IPS-NIHi11 (cell line): ENCODE data around the gene SORCS3.
A peak's percentile ranks its signal among the peaks of the same experiment; 100 is the strongest.

Experiments
- DNase-seq: peaks from one replicate; pipeline ENCODE4 v3.0.0; 2012; ENCODE audit warnings: mixed read lengths, low spot score

The SORCS3 gene

GRCh38 chr10:104920476-104920875 lies 279.4 kb downstream of the SORCS3 start:
- DNase-seq: no peak

DNA sequence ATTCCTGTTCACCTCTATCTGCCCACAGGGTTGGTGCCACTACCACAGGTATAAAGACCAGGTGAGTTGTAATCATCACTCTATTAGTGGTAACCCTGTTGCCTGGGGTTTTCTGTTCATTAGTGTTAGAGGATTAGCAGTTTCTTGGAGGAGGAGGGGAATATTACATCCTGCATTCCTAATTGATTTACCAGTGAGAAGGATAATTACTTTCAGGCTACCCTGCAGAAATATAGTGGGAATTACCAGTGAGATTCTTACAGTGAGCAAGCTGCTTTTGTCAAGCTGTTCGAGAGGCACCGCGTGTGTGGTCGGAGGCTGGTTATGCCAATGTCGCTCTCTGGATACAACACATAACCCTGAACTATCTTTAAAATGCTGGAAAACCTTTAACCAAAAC lies 280.7 kb downstream of the SORCS3 start:
- DNase-seq: no peak

GRCh38 chr10:104922810-104923209 lies 281.7 kb downstream of the SORCS3 start:
- no peak for DNase-seq

- no peak for DNase-seq
Measured at GRCh38 chr10:104923501-104923900, 282.4 kb downstream of the SORCS3 start.

GRCh38 chr10:104924101-104924795 lies 283.2 kb downstream of the SORCS3 start:
- no peak for DNase-seq

GRCh38 chr10:104925232-104925851 lies 284.3 kb downstream of the SORCS3 start:
- DNase-seq: peak; percentile 41

DNA sequence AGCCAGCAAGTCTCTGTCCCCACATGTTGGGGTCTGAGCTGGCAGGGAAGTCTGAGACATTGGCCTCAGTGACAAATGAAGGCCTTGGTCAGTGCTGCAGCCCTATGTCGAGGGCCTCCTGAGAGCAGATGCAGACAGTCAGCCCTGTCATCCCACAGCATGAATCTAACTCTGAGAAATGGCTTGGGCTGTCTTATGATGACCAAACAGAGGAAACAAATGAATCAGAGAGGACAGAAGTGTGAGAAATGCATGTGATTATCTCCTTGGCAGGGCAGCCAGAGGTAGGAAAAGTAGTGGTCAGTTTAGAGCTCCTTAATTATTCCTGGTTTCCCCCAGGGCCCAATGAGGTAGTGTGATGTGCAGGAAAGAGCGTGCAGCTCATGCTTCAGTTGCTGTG lies 287.6 kb downstream of the SORCS3 start:
- no peak for DNase-seq

GRCh38 chr10:104931612-104932134 lies 290.6 kb downstream of the SORCS3 start:
- DNase-seq: no peak

- no peak for DNase-seq
Measured at GRCh38 chr10:104935656-104936055, 294.6 kb downstream of the SORCS3 start.

DNA sequence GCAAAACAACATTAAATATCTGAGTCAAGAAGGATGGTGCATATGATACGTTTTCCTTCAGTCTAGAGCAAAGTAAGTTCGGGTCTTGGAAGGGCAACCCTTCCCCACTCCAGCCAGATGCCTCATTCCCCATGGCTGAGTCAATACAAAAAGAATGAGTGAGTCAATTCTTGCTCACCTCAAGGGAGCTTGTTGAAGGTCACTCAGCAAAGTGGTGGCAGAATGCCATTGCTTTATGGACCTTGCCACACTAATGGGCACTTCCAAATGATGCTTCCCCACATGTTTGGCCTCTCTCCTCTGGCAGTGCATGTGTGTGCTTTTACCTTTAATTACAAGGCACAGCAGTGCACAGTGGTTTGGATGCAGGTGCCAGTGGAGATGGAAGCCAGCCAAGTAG lies 296.5 kb downstream of the SORCS3 start:
- DNase-seq: no peak

- DNase-seq: no peak
Measured at GRCh38 chr10:104938031-104938430, 296.9 kb downstream of the SORCS3 start.

DNA sequence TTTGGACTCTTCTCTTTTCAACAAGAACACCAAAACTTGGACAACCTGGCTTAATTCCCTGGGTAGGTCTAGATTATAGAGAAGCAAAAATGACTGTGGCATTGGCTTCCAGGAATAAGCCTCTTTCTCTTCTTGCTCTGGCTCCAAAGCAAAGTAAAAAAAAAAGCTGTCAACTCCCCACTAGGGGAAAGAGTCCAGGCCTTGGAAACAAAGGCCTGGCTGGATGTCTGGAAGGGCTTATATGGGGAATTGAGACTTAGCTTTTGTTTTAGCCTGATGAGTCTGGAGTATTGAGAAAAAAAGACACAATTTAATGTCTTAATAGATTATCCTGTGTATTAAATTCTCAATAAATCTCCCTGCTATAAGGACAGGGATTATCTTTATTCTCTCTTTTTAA lies 300.6 kb downstream of the SORCS3 start:
- no peak for DNase-seq

GRCh38 chr10:104947314-104947713 lies 306.2 kb downstream of the SORCS3 start:
- no peak for DNase-seq

GRCh38 chr10:104957178-104957841 lies 316.2 kb downstream of the SORCS3 start:
- no peak for DNase-seq

DNA sequence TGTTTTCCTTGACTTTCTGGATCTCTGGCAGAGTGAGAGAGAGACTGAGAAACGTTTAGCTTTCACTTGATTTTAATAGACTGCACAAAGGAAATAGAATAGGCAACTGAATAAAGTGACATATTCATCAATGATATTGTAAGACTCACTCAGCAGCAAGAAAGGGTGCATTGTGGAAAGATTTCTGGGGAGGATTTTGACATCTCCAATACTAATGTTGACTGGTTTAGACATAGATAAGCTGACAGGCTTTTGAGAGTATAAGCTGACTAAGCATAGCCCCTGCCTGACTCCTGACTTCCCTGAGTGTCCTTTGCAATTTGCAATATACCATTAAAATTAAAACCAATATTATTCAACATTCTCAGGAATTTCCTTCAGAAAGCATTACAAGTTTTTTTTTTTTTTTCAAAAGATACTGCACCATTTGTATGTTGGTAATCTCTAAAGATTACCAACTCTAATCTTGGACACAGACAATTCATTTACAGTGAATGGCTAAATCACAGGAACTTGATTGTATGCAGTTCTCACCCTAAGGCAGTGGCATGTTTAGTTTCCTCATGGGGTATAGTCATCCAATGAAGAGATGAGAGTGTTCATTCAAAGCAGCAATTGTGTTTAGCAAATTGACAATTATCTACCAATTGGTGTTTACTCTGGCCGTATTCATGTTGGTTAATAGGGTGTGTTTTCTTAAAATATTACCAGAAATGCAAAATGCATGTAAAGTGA lies 325.6 kb downstream of the SORCS3 start:
- DNase-seq: no peak

DNA sequence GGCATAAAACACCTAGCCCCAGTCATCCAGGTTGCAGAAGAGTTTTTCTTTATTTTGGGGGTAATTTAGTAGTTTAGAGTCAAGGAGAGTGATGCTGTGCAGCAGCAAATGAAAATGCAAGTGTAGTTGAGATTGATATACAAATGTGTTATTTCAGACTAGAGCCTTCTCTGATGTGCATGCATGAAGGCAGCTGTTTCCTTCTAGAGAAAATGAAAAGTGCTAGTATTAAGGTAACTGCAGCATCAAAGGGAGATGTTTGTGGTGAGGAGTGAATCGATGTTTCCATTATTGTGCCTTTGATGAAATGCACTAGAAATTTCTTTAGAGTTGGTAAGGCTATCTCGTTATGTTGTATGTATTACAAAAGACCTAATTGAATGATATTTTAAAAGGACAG lies 339.3 kb downstream of the SORCS3 start:
- DNase-seq: no peak

DNA sequence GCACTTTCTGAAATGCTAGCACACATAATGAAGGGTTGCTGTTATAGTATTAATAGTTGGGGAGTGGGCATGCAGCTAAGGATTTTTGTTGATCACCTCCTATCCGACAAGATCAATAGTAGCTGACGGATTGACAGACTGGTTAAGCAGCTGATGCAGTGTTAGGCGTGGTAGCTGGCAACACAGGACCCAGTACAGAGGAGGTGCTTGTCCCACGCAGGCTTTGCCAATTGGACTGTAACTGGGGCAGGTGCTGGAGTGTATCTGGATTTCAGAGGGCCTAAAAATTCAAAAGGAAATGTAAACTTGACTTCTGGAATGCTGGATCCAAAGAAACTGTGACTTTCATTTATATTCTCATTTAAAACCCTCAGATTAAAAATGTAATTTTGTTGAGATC lies 340.9 kb downstream of the SORCS3 start:
- no peak for DNase-seq

- DNase-seq: no peak
Measured at GRCh38 chr10:104988686-104989085, 347.6 kb downstream of the SORCS3 start.

DNA sequence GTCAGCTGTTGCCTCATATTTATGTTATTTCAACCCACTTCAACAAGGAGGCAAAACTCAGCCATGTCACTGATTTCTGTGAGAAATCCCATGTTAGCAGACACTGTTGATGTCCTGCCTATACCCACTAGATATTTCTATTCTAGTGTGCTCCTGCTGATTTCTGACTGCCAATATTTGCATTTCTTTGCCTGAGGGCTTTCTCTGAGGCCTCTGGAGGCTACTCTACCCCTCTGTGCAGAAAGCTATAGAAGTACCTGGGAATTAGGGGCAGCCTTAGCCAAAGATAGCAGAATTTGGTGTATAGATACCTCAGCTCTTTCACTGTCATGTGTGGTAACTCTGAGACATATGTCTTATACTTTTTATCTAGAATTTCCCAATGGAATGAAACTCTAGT lies 348.8 kb downstream of the SORCS3 start:
- DNase-seq: no peak

GRCh38 chr10:104993085-104993484 lies 352.0 kb downstream of the SORCS3 start:
- no peak for DNase-seq

DNA sequence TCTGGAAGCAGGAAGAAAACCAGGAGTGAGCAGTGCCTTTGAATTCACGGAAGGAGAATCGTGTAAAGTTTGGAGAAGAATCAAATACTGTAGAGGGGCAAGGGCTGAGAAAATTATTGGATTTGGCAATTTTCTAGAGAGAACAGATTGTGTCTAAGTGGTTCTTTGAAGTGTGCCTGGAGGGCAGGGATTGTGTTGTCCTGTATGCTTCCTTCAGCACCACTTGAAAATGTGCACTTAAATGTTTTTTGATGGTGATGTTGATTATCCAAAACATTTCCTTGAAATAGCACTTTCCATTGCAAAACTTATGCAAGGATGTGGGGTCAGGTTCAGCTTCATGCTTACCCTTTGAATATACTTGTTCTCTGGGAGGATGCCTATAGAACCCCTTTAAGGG lies 360.2 kb downstream of the SORCS3 start:
- DNase-seq: no peak

DNA sequence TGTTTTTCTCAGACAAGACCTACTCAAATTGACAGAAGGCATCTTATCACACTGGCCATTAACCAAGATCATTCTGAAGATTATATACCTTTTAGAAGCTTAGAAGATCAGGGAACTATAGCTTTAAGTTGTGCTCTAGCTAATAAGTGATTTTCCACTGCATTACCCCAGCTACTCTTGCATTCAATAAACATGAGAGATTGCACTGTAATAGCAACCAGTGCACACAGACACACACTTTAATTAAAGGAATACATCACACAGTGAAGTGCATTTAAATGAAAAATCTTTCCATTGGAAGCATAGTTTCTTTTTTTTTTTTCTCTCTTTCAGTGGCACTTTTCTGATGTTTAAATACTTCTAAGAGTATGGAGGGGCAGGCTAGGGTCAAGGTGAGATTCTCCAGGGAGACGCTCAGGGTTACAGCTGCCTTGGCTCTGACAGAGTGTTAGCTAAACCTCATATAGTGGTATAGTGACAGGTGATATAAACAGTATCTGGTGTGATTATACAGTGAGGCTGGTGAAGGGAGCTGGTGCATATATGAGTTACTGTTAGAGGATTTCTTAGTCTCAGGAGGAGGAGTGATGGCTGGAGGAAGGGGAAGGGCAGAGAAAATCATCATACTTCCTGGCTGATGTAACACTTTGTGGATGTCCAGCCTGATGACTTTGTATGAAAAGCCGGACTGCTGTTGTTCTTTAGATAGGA lies 369.5 kb downstream of the SORCS3 start:
- DNase-seq: no peak
